Erythroblast (primary cell): ENCODE measurements around the gene SMU1.

Experiments
- GATA1 ChIP-seq: IDR thresholded peaks from 2 replicates; pipeline ENCODE4 v1.6.1; 2011; ENCODE audit warnings: low read depth, mild to moderate bottlenecking, control low read depth, low read length, moderate library complexity
- POLR2A ChIP-seq: IDR thresholded peaks from 2 replicates; pipeline ENCODE4 v1.6.1; 2011; ENCODE audit warnings: mild to moderate bottlenecking, low read length

DNA sequence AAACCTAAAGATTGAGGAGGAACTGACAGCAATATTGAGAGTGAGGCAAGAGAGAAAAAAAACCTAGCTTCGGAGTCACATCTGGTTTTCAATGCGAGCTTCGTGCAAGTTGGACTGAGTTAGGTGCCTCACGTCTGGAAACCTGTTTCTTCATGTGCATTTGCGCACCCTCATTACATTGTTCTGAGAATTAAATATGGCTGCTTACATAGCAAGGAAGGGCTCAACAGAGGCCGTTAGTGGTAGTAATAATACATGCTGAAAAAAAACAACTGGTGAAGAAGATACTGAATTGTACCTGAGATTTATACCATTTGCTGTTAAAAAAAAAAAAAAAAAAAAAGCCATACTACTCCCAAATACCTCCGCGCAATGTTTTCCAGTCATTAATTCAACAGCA lies 32.8 kb downstream of the SMU1 start:
- no peak for TF ChIP-seq POLR2A
- TF ChIP-seq GATA1 = no peak
